NT2/D1 (cell line): Measurements from ENCODE around the gene OGDHL.

Experiments used
- DNase-seq: peaks from one replicate; pipeline ENCODE4 v3.0.0-alpha.2; 2011; ENCODE audit warnings: low read depth, low spot score
- H3K27me3 ChIP-seq: 2 replicates; pipeline ENCODE4 v1.6.0; 2011; ENCODE audit warnings: mild to moderate bottlenecking; ENCODE audit not compliant: insufficient read length, insufficient read depth
- H3K36me3 ChIP-seq: 2 replicates; pipeline ENCODE4 v1.6.1; 2011; ENCODE audit warnings: mild to moderate bottlenecking, low read length, mixed read lengths; ENCODE audit not compliant: insufficient read depth, insufficient read length
- H3K4me1 ChIP-seq: 2 replicates; pipeline ENCODE4 v1.5.1; 2011; ENCODE audit not compliant: insufficient read depth, insufficient read length
- H3K4me3 ChIP-seq: 2 replicates; pipeline ENCODE4 v1.5.1; 2011; ENCODE audit warnings: low read depth; ENCODE audit not compliant: insufficient read length
- H3K9ac ChIP-seq: 2 replicates; pipeline ENCODE4 v1.6.0; 2011; ENCODE audit warnings: low read depth; ENCODE audit not compliant: insufficient read length
- H3K9me3 ChIP-seq: 2 replicates; pipeline ENCODE4 v1.5.1; 2011; ENCODE audit warnings: mild to moderate bottlenecking, low read length; ENCODE audit not compliant: insufficient read depth
- SUZ12 ChIP-seq: IDR thresholded peaks from 2 replicates; pipeline ENCODE4 v1.6.1; 2011; ENCODE audit not compliant: insufficient read length, insufficient read depth; ENCODE audit errors: extremely low read depth
- YY1 ChIP-seq: IDR thresholded peaks from 2 replicates; pipeline ENCODE4 v1.6.1; 2011; ENCODE audit not compliant: insufficient read length, insufficient read depth
- ZNF274 ChIP-seq: IDR thresholded peaks from 2 replicates; pipeline ENCODE4 v1.6.1; 2011; ENCODE audit warnings: mild to moderate bottlenecking, low read depth, low read length

The OGDHL gene

DNA sequence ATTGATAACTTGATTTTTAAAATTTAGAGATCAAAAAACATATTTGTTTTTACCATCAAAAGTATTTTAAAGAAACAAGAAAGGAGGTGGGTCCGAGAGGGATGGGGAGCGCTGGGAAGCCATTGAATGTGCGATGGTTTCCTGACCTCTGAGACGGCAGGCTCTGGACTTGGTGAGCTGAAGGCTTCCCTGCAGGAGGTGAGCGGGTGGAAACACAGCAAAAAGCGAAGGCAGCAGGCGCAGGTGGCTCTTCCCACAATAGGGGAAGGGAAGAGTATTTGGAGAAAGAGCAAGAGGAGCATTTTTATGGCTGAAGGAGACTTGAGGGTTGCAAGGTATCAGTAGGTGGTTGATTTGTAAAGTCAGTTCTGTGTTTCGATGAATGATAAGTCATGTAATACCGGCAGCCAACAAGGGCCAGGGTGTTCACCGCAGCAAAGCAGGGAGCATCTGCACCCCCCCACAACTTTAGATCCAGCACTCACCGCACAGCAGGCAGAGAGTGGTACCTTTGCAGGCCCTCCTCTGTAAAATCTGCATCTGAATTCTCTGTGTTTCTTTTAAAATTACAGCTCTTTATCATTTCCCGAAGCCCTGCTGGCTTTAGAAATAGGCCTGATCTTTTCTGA, 72.1 kb downstream of the OGDHL start:
- Histone ChIP-seq H3K4me1 (peaks cover 20% of the 10 kb centered on the region), H3K9ac (no peak overlapping the region), H3K4me3 (no peak overlapping the region), H3K36me3 (no peaks in the 10 kb centered on the region), H3K27me3 (peaks cover 70% of the 10 kb centered on the region), H3K9me3 (peaks cover 22% of the 10 kb centered on the region; the same call in 1 of the 2 replicates)
- TF ChIP-seq YY1 (no peak), ZNF274 (no peak), SUZ12 (no peak)
- DNase-seq, result peak; percentile 28

DNA sequence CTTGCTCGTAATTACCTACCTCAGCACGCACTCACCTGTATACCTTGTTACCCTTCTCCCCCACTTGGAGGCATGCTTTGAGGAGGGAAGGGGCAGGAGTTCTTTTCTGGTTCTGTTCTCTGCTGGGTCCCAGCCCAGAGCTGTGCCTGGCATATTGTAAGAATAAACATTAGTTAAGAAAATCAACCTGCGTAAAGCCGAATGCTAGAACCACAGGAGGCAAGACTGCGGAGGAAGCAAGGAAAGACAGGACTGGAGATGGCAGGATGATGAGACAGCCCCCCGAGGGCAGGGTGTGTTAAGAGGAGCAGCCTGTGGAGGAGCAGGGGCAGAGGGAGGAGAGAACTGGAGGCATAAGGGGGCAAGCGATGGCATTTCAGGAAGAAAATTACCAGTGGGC, 73.2 kb downstream of the OGDHL start:
- peaks cover 22% of the 10 kb centered on the region; the same call in 1 of the 2 replicates for H3K9me3 ChIP-seq
- DNase-seq, result no peak
- peaks cover 60% of the 10 kb centered on the region for H3K27me3 ChIP-seq
- H3K4me1 ChIP-seq, result peaks cover 20% of the 10 kb centered on the region
- H3K9ac ChIP-seq, result no peak overlapping the region
- no peak overlapping the region for H3K4me3 ChIP-seq
- H3K36me3 ChIP-seq, result no peaks in the 10 kb centered on the region
- TF ChIP-seq ZNF274, result no peak
- no peak for TF ChIP-seq YY1
- no peak for TF ChIP-seq SUZ12

DNA sequence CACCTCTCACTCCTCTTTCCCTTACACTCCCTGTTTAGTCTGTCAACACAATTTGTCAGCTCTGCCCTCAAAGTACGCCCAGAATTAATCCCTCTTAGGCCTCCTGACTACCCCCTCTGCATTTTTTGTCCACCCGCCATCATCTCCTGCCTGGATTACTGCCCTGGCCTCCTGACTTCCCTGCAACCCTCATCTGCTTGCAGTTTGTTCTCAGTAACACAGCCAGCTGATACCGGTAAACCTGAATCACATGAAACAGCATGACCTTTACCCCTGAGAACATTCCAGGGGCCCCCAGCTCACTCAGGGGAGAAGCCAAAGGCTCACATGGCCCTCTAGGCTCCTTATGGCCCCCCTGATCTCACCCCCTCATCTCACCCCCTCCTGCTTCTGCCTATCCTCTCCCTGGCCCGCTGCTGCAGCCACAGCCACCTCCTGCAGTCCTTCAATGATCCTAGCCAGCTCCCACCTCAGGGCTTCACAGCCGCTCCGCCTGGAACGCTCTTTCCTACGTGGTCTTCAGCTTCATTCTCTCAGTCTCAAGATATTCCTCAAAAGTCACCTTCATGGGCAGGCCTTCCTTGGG, 73.8 kb downstream of the OGDHL start:
- Histone ChIP-seq H3K4me3 (no peak overlapping the region), H3K27me3 (peaks cover 55% of the 10 kb centered on the region), H3K4me1 (peaks cover 20% of the 10 kb centered on the region), H3K36me3 (no peaks in the 10 kb centered on the region), H3K9me3 (peaks cover 19% of the 10 kb centered on the region; the same call in 1 of the 2 replicates), H3K9ac (peak overlapping the region; percentile 10)
- TF ChIP-seq SUZ12, result no peak
- TF ChIP-seq YY1, result no peak
- no peak for DNase-seq

GRCh38 chr10:49686651-49687050, 75.5 kb downstream of the OGDHL start:
- H3K36me3 ChIP-seq, result no peaks in the 10 kb centered on the region
- H3K27me3 ChIP-seq, result peaks cover 40% of the 10 kb centered on the region
- no peak overlapping the region for H3K9ac ChIP-seq
- H3K4me3 ChIP-seq, result no peak overlapping the region
- no peak for DNase-seq
- no peak for TF ChIP-seq SUZ12
- TF ChIP-seq YY1, result no peak
- TF ChIP-seq ZNF274, result no peak
- peaks cover 14% of the 10 kb centered on the region; the same call in 1 of the 2 replicates for H3K9me3 ChIP-seq
- H3K4me1 ChIP-seq, result peaks cover 17% of the 10 kb centered on the region
